ENCODE results near the gene EXOC8.

GRCh38 chr1:231353086-231353485 lies 15.4 kb upstream of the EXOC8 start:
- no peak for TF ChIP-seq POLR2A (IDR thresholded peaks at IDR 0.05; ENCODE audit: low read length)
- TF ChIP-seq CTCF (IDR thresholded peaks at IDR 0.05): no peak
- no peak for TF ChIP-seq FOSL2 (IDR thresholded peaks at IDR 0.05)
- no peak for TF ChIP-seq FOSL2 (CRISPR knock-in tag; IDR thresholded peaks at IDR 0.05)
- no peak for TF ChIP-seq RARB (CRISPR knock-in tag; IDR thresholded peaks at IDR 0.05)
